GM19397 (cell line): ENCODE measurements around the gene MRAP.

Experiments used
- ATAC-seq: cut with Tn5 transposase; IDR thresholded peaks from one replicate; pipeline ENCODE4 v1.9.1; 2021; ENCODE audit warnings: mild to moderate bottlenecking, moderate library complexity; ENCODE audit not compliant: unreplicated experiment

The MRAP gene

GRCh38 chr21:32347977-32348376, 49.3 kb downstream of the MRAP start:
- ATAC-seq, result no peak

- no peak for ATAC-seq
Observed at GRCh38 chr21:32348604-32349332, 50.1 kb downstream of the MRAP start.

- ATAC-seq, result no peak
Observed at GRCh38 chr21:32349333-32349944, 50.8 kb downstream of the MRAP start.

- ATAC-seq, result no peak
Observed at GRCh38 chr21:32350211-32350980, 51.7 kb downstream of the MRAP start.

GRCh38 chr21:32350981-32351380, 52.3 kb downstream of the MRAP start:
- no peak for ATAC-seq

- no peak for ATAC-seq
Observed at GRCh38 chr21:32351428-32351827, 52.8 kb downstream of the MRAP start.

- ATAC-seq, result no peak
Observed at GRCh38 chr21:32352526-32352925, 53.9 kb downstream of the MRAP start.

GRCh38 chr21:32353002-32353711, 54.5 kb downstream of the MRAP start:
- no peak for ATAC-seq

GRCh38 chr21:32356874-32357395, 58.3 kb downstream of the MRAP start:
- no peak for ATAC-seq

- ATAC-seq, result no peak
Observed at GRCh38 chr21:32359719-32360260, 61.1 kb downstream of the MRAP start.

GRCh38 chr21:32360401-32360975, 61.8 kb downstream of the MRAP start:
- no peak for ATAC-seq
